ENCODE results near the gene MTX1.
A peak's percentile ranks its signal among the peaks of the same experiment; 100 is the strongest.

DNA sequence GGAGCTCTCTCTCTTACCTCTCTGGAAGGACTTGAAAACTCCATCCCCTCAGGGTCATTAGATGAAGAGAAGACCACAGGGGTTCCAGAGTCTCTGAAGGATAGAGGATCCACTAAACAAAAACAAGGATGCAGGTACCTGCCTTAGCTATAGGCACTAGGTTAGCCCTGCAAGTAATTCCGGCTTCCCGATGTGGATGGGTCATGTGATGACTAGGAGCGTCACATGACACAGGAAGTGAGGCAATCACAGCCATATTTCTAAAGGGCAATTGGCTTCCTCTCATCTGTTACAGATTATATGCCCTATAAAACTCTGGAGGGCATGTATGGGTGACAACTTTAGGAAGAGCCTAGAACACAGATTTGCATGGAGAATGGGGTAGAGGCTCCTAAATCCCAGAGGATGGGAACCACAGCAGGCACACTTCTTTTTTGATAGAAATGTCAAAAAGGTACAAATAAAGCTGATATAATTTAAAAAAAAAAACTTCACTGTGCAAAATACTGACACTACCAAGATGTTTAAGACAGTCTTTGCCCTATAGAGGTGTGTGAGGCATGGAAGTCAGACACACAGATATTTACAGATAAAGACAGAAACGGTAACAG, 32.7 kb downstream of the MTX1 start:
- no peak for TF ChIP-seq ESRRB (CRISPR knock-in tag; IDR thresholded peaks at IDR 0.05; ENCODE audit: borderline replicate concordance)
- 0 out of 4 replicates have a peak, but pooled peaks of 1 of the 2 experiments have one; percentile 3 for TF ChIP-seq RAD21 (CRISPR knock-in tag; conservative IDR thresholded peaks at IDR 0.05 in 1 of 2, IDR thresholded peaks at IDR 0.05 in 1 of 2)
- TF ChIP-seq ZNF217 (CRISPR knock-in tag; IDR thresholded peaks at IDR 0.05) = no peak
- no peak for TF ChIP-seq ZBTB11 (CRISPR knock-in tag; IDR thresholded peaks at IDR 0.05)
- no peak for TF ChIP-seq CTCF (IDR thresholded peaks at IDR 0.05 in 2 of 3, conservative IDR thresholded peaks at IDR 0.05 in 1 of 3; ENCODE audit: insufficient read depth in 2 of 3, low read depth in 1 of 3, low read length in 3 of 3)
- TF ChIP-seq SRF (CRISPR knock-in tag; IDR thresholded peaks at IDR 0.05) = no peak
- no peak for TF ChIP-seq ZNF830 (CRISPR knock-in tag; IDR thresholded peaks at IDR 0.05)
- no peak for TF ChIP-seq SREBF2 (CRISPR knock-in tag; IDR thresholded peaks at IDR 0.05)
- TF ChIP-seq, protein P1, sequence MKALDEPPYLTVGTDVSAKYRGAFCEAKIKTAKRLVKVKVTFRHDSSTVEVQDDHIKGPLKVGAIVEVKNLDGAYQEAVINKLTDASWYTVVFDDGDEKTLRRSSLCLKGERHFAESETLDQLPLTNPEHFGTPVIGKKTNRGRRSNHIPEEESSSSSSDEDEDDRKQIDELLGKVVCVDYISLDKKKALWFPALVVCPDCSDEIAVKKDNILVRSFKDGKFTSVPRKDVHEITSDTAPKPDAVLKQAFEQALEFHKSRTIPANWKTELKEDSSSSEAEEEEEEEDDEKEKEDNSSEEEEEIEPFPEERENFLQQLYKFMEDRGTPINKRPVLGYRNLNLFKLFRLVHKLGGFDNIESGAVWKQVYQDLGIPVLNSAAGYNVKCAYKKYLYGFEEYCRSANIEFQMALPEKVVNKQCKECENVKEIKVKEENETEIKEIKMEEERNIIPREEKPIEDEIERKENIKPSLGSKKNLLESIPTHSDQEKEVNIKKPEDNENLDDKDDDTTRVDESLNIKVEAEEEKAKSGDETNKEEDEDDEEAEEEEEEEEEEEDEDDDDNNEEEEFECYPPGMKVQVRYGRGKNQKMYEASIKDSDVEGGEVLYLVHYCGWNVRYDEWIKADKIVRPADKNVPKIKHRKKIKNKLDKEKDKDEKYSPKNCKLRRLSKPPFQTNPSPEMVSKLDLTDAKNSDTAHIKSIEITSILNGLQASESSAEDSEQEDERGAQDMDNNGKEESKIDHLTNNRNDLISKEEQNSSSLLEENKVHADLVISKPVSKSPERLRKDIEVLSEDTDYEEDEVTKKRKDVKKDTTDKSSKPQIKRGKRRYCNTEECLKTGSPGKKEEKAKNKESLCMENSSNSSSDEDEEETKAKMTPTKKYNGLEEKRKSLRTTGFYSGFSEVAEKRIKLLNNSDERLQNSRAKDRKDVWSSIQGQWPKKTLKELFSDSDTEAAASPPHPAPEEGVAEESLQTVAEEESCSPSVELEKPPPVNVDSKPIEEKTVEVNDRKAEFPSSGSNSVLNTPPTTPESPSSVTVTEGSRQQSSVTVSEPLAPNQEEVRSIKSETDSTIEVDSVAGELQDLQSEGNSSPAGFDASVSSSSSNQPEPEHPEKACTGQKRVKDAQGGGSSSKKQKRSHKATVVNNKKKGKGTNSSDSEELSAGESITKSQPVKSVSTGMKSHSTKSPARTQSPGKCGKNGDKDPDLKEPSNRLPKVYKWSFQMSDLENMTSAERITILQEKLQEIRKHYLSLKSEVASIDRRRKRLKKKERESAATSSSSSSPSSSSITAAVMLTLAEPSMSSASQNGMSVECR (CRISPR knock-in tag; IDR thresholded peaks at IDR 0.05) = peak; percentile 88
- TF ChIP-seq RAD51 (IDR thresholded peaks at IDR 0.05; ENCODE audit: borderline replicate concordance, low read depth) = peak; percentile 99

All from K562 (cell line).